Measurements from ENCODE around the gene RNF128. TPM values are rescaled to one million over a fixed set of nuclear protein-coding genes. Genes with fewer than 3 reads are reported as not detected.
A peak's percentile ranks its signal among the peaks of the same experiment; 100 is the strongest.

The RNF128 gene, protein sequence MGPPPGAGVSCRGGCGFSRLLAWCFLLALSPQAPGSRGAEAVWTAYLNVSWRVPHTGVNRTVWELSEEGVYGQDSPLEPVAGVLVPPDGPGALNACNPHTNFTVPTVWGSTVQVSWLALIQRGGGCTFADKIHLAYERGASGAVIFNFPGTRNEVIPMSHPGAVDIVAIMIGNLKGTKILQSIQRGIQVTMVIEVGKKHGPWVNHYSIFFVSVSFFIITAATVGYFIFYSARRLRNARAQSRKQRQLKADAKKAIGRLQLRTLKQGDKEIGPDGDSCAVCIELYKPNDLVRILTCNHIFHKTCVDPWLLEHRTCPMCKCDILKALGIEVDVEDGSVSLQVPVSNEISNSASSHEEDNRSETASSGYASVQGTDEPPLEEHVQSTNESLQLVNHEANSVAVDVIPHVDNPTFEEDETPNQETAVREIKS
- not detected in 2 replicates for total RNA-seq (2013; cell fraction: nucleolus; rRNA removed)
- total RNA-seq (2014; rRNA removed) = not detected in 2 replicates
- not detected in 2 replicates for total RNA-seq (2014; rRNA removed; fragmentation: Illumina TruSeq; extraction: Trizol)
- total RNA-seq (2021) = 0.10 TPM in 1 of 2 replicates, not detected in the other
- not detected for polyA plus RNA-seq (2011; ENCODE audit: low read depth)
- polyA plus RNA-seq (2011; rRNA removed) = not detected in 2 replicates
- not detected in 2 replicates for polyA plus RNA-seq (2011; cell fraction: cytosol; rRNA removed)
- not detected in 2 replicates for polyA plus RNA-seq (2011; cell fraction: nucleus; rRNA removed)
- not detected in 2 replicates for polyA plus RNA-seq (2012)
- polyA plus RNA-seq (2014; fragmentation: Illumina TruSeq; extraction: Trizol) = not detected in 2 replicates
- polyA plus RNA-seq (2014; fragmentation: Nextera tagmentation; extraction: Ambion mirVana) = not detected
- polyA plus RNA-seq (2014; rRNA removed) = not detected in 2 replicates
- not detected for polyA plus RNA-seq (2016; fragmentation: Nextera tagmentation; extraction: Ambion mirVana)
- not detected in 2 replicates for polyA minus RNA-seq (2011; rRNA and poly(A)+ RNA removed)
- not detected in 2 replicates for polyA minus RNA-seq (2011; cell fraction: cytosol; rRNA and poly(A)+ RNA removed)
- polyA minus RNA-seq (2011; cell fraction: nucleus; rRNA and poly(A)+ RNA removed) = not detected in 2 replicates
- percentile 4 among the genes with signal in this experiment for Bru-seq, nascent RNA
- BruChase-seq, experiment 1, labeled RNA remaining after a 6-hour chase = percentile 8 among the genes with signal in this experiment
- BruChase-seq, experiment 2, labeled RNA remaining after a 2-hour chase = percentile 10 among the genes with signal in this experiment
- long read RNA-seq, experiment 1 = 0 reads
- long read RNA-seq, experiment 2, partial matches to known transcripts = 0 of 1 reads
- long read RNA-seq, experiment 2, other reads (novel, unspliced or antisense) = 1 of 1 reads

DNA sequence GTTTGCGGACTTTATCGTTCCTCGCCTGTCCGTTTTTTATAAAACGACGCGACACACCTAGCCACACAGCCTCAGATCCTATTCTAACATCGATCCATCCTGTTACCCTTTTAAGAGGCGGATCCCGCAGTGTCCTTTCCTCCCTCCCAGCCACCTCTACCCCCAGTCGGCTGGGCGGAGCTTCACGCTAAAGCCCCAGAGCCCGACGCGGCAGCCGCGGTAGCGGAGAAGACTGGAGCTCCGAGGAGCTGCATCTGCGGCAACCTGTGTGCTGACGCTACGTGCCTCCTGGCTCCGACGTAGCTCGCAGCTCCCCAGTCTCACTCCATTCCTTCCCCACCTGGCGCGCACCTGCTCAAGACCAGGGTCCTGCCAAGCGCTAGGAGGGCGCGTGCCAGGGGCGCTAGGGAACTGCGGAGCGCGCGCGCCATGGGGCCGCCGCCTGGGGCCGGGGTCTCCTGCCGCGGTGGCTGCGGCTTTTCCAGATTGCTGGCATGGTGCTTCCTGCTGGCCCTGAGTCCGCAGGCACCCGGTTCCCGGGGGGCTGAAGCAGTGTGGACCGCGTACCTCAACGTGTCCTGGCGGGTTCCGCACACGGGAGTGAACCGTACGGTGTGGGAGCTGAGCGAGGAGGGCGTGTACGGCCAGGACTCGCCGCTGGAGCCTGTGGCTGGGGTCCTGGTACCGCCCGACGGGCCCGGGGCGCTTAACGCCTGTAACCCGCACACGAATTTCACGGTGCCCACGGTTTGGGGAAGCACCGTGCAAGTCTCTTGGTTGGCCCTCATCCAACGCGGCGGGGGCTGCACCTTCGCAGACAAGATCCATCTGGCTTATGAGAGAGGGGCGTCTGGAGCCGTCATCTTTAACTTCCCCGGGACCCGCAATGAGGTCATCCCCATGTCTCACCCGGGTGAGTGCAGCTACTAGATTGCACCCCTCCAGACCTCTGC is at the start of gene RNF128:
Gene RNF128 (plus strand): TSS at position 217 of the 953 bp plus-strand sequence. CDS start 213 bp downstream, at position 430.
- no TSS peak for BruUV-seq (replicated peaks)
- Histone ChIP-seq H3K36me3 (ENCODE audit: control insufficient read depth in 2 of 2, insufficient read depth in 2 of 2, low read length in 1 of 2) (no peaks in the 10 kb centered on the region), H3K27ac (ENCODE audit: control insufficient read depth, insufficient read depth) (no peak within 1 kb of the TSS), H3K4me3 (no peak within 1 kb of the TSS), H3K27me3 (replicated peaks in 1 of 2; ENCODE audit: control insufficient read depth in 2 of 2, insufficient read depth in 2 of 2, low read length in 1 of 2) (0 out of 4 replicates have a peak, but pooled peaks cover 0 to 2% of the 10 kb centered on the region in 2 experiments), H3K9ac (ENCODE audit: control insufficient read depth, insufficient read depth, low read length) (no peak within 1 kb of the TSS), H4K20me1 (ENCODE audit: control insufficient read depth, insufficient read depth) (no peaks in the 10 kb centered on the region), H2AFZ (ENCODE audit: control insufficient read depth, low read depth, low read length) (no peak within 1 kb of the TSS), H3K9me3 (replicated peaks; ENCODE audit: control insufficient read depth, insufficient read depth, low read length) (no peaks in the 10 kb centered on the region), H3K79me2 (ENCODE audit: control insufficient read depth, insufficient read depth, low read length) (no peaks in the 10 kb centered on the region), H3K4me1 (ENCODE audit: control insufficient read depth, insufficient read depth, low read length) (no peaks in the 10 kb centered on the region), H3K4me2 (ENCODE audit: control insufficient read depth, insufficient read depth) (no peak within 1 kb of the TSS)
- no peak for DNase-seq (ENCODE audit: low read depth, low spot score)
- RAD21 ChIA-PET (ENCODE audit: unreplicated experiment) = no interaction called here
- no peak for FAIRE-seq
- CTCF ChIA-PET = no interaction called here
- intact Hi-C loops (cut with micrococcal nuclease; ENCODE audit: unreplicated experiment) = no loop called here
- SMC1A ChIA-PET (ENCODE audit: uncharacterized antibody, unreplicated experiment) = no interaction called here
- in situ Hi-C loops (cut with MboI) = no loop called here
- no peak for ATAC-seq
- WGBS (ENCODE audit: insufficient coverage, insufficient replicate concordance, low lambda C conversion rate, missing lambda C conversion rate) = 75% methylated on average over 66 of the region's 79 CpGs
- POLR2A ChIA-PET = no interaction called here
- TF ChIP-seq SUZ12 (IDR thresholded peaks at IDR 0.05; ENCODE audit: unreplicated experiment) = no peak
- no peak for TF ChIP-seq SIX5 (IDR thresholded peaks at IDR 0.05; ENCODE audit: low read depth, low read length, severe bottlenecking)
- no peak for TF ChIP-seq ESRRA (IDR thresholded peaks at IDR 0.05; ENCODE audit: low read length)
- TF ChIP-seq, protein P1, sequence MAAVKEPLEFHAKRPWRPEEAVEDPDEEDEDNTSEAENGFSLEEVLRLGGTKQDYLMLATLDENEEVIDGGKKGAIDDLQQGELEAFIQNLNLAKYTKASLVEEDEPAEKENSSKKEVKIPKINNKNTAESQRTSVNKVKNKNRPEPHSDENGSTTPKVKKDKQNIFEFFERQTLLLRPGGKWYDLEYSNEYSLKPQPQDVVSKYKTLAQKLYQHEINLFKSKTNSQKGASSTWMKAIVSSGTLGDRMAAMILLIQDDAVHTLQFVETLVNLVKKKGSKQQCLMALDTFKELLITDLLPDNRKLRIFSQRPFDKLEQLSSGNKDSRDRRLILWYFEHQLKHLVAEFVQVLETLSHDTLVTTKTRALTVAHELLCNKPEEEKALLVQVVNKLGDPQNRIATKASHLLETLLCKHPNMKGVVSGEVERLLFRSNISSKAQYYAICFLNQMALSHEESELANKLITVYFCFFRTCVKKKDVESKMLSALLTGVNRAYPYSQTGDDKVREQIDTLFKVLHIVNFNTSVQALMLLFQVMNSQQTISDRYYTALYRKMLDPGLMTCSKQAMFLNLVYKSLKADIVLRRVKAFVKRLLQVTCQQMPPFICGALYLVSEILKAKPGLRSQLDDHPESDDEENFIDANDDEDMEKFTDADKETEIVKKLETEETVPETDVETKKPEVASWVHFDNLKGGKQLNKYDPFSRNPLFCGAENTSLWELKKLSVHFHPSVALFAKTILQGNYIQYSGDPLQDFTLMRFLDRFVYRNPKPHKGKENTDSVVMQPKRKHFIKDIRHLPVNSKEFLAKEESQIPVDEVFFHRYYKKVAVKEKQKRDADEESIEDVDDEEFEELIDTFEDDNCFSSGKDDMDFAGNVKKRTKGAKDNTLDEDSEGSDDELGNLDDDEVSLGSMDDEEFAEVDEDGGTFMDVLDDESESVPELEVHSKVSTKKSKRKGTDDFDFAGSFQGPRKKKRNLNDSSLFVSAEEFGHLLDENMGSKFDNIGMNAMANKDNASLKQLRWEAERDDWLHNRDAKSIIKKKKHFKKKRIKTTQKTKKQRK (IDR thresholded peaks at IDR 0.05; ENCODE audit: low read depth, low read length) = no peak
- TF ChIP-seq, protein P2, sequence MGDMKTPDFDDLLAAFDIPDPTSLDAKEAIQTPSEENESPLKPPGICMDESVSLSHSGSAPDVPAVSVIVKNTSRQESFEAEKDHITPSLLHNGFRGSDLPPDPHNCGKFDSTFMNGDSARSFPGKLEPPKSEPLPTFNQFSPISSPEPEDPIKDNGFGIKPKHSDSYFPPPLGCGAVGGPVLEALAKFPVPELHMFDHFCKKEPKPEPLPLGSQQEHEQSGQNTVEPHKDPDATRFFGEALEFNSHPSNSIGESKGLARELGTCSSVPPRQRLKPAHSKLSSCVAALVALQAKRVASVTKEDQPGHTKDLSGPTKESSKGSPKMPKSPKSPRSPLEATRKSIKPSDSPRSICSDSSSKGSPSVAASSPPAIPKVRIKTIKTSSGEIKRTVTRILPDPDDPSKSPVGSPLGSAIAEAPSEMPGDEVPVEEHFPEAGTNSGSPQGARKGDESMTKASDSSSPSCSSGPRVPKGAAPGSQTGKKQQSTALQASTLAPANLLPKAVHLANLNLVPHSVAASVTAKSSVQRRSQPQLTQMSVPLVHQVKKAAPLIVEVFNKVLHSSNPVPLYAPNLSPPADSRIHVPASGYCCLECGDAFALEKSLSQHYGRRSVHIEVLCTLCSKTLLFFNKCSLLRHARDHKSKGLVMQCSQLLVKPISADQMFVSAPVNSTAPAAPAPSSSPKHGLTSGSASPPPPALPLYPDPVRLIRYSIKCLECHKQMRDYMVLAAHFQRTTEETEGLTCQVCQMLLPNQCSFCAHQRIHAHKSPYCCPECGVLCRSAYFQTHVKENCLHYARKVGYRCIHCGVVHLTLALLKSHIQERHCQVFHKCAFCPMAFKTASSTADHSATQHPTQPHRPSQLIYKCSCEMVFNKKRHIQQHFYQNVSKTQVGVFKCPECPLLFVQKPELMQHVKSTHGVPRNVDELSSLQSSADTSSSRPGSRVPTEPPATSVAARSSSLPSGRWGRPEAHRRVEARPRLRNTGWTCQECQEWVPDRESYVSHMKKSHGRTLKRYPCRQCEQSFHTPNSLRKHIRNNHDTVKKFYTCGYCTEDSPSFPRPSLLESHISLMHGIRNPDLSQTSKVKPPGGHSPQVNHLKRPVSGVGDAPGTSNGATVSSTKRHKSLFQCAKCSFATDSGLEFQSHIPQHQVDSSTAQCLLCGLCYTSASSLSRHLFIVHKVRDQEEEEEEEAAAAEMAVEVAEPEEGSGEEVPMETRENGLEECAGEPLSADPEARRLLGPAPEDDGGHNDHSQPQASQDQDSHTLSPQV (IDR thresholded peaks at IDR 0.05) = no peak
- no peak for TF ChIP-seq SMARCA5 (IDR thresholded peaks at IDR 0.05)
- no peak for TF ChIP-seq BCL11A (IDR thresholded peaks at IDR 0.05; ENCODE audit: low read depth, low read length)
- TF ChIP-seq TCF12 (IDR thresholded peaks at IDR 0.05; ENCODE audit: low read depth, low read length) = no peak
- no peak for TF ChIP-seq TAF1 (IDR thresholded peaks at IDR 0.05; ENCODE audit: borderline replicate concordance, low read depth, low read length)
- TF ChIP-seq RCOR1 (conservative IDR thresholded peaks at IDR 0.05; ENCODE audit: low read depth, low read length) = no peak

Measured in GM12878 (cell line).